ENCODE data around the gene LSAMP. TPM values are rescaled to one million over a fixed set of nuclear protein-coding genes. Genes with fewer than 3 reads are reported as not detected.

LSAMP gene
- total RNA-seq, 1 experiment from 2014 or later = 5.7 TPM

DNA sequence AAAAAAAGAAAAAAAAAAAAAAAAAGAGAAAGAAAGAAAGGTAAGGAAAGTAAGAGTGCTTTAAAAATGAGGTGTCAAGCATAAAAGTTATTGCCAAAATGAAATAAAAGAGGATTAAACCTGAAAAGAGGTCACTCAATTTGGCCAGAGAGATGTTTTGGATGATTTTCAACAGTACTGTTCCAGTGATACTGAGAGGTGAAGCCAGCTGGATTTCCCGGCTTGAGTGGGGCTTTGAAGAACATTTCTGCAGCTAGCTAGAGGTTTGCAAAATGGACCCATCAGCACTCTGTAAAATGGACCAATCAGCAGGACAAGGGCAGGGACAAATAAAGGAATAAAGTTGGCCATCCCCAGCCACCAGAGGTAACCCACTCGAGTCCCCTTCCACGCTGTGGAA is 128.5 kb downstream of the LSAMP start:
- no peak for ATAC-seq
- TF ChIP-seq ZNF425 (CRISPR knock-in tag; conservative IDR thresholded peaks at IDR 0.05) (no peak), NFE2L1 (CRISPR knock-in tag; IDR thresholded peaks at IDR 0.05) (no peak), FOXP4 (CRISPR knock-in tag; IDR thresholded peaks at IDR 0.05) (no peak), MAX (CRISPR knock-in tag; IDR thresholded peaks at IDR 0.05) (no peak), OVOL2 (CRISPR knock-in tag; IDR thresholded peaks at IDR 0.05; ENCODE audit: borderline replicate concordance) (no peak), ZNF219 (CRISPR knock-in tag; IDR thresholded peaks at IDR 0.05; ENCODE audit: borderline replicate concordance) (no peak), RORB (CRISPR knock-in tag; IDR thresholded peaks at IDR 0.05) (no peak), TEAD1 (CRISPR knock-in tag; IDR thresholded peaks at IDR 0.05) (no peak), RELA (CRISPR knock-in tag; IDR thresholded peaks at IDR 0.05; ENCODE audit: borderline replicate concordance) (no peak)
- TF ChIP-seq, protein P1, sequence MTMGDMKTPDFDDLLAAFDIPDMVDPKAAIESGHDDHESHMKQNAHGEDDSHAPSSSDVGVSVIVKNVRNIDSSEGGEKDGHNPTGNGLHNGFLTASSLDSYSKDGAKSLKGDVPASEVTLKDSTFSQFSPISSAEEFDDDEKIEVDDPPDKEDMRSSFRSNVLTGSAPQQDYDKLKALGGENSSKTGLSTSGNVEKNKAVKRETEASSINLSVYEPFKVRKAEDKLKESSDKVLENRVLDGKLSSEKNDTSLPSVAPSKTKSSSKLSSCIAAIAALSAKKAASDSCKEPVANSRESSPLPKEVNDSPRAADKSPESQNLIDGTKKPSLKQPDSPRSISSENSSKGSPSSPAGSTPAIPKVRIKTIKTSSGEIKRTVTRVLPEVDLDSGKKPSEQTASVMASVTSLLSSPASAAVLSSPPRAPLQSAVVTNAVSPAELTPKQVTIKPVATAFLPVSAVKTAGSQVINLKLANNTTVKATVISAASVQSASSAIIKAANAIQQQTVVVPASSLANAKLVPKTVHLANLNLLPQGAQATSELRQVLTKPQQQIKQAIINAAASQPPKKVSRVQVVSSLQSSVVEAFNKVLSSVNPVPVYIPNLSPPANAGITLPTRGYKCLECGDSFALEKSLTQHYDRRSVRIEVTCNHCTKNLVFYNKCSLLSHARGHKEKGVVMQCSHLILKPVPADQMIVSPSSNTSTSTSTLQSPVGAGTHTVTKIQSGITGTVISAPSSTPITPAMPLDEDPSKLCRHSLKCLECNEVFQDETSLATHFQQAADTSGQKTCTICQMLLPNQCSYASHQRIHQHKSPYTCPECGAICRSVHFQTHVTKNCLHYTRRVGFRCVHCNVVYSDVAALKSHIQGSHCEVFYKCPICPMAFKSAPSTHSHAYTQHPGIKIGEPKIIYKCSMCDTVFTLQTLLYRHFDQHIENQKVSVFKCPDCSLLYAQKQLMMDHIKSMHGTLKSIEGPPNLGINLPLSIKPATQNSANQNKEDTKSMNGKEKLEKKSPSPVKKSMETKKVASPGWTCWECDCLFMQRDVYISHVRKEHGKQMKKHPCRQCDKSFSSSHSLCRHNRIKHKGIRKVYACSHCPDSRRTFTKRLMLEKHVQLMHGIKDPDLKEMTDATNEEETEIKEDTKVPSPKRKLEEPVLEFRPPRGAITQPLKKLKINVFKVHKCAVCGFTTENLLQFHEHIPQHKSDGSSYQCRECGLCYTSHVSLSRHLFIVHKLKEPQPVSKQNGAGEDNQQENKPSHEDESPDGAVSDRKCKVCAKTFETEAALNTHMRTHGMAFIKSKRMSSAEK (CRISPR knock-in tag; IDR thresholded peaks at IDR 0.05; ENCODE audit: borderline replicate concordance) = no peak
- no peak for DNase-seq (ENCODE audit: low spot score)
- CTCF ChIA-PET = no interaction called here
- H3K4me3 Mint-ChIP-seq = no peak overlapping the region
- H3K27me3 Mint-ChIP-seq (ENCODE audit: low read depth) = no peaks in the 10 kb centered on the region
- POLR2A ChIA-PET = no interaction called here
- peaks cover 17% of the 10 kb centered on the region for H3K4me1 Mint-ChIP-seq
- H3K36me3 Mint-ChIP-seq = no peaks in the 10 kb centered on the region
- H3K27ac Mint-ChIP-seq = no peak overlapping the region
- H3K9me3 Mint-ChIP-seq = no peaks in the 10 kb centered on the region

GRCh38 chr3:116314476-116314875 is 130.8 kb downstream of the LSAMP start:
- ATAC-seq (no peak), DNase-seq (ENCODE audit: low spot score) (no peak)
- Mint-ChIP-seq H3K9me3 (no peaks in the 10 kb centered on the region), H3K27me3 (ENCODE audit: low read depth) (no peaks in the 10 kb centered on the region), H3K4me1 (peaks cover 17% of the 10 kb centered on the region), H3K4me3 (no peak overlapping the region), H3K36me3 (no peaks in the 10 kb centered on the region), H3K27ac (no peak overlapping the region)
- CTCF ChIA-PET = no interaction called here
- POLR2A ChIA-PET = no interaction called here
- no peak for TF ChIP-seq FOXP4 (CRISPR knock-in tag; IDR thresholded peaks at IDR 0.05)
- no peak for TF ChIP-seq HMGXB4 (CRISPR knock-in tag; IDR thresholded peaks at IDR 0.05)
- TF ChIP-seq MLX (CRISPR knock-in tag; IDR thresholded peaks at IDR 0.05) = no peak
- TF ChIP-seq NR2C2 (CRISPR knock-in tag; IDR thresholded peaks at IDR 0.05) = no peak
- no peak for TF ChIP-seq IRF1 (CRISPR knock-in tag; IDR thresholded peaks at IDR 0.05)
- TF ChIP-seq EMX1 (CRISPR knock-in tag; IDR thresholded peaks at IDR 0.05) = no peak
- no peak for TF ChIP-seq ZNF671 (CRISPR knock-in tag; IDR thresholded peaks at IDR 0.05)
- no peak for TF ChIP-seq ESRRA (CRISPR knock-in tag; IDR thresholded peaks at IDR 0.05; ENCODE audit: borderline replicate concordance)
- TF ChIP-seq GABPB1 (CRISPR knock-in tag; IDR thresholded peaks at IDR 0.05) = no peak
- no peak for TF ChIP-seq NFATC4 (CRISPR knock-in tag; IDR thresholded peaks at IDR 0.05)
- no peak for TF ChIP-seq MYBL2 (CRISPR knock-in tag; IDR thresholded peaks at IDR 0.05)
- TF ChIP-seq ZNF219 (CRISPR knock-in tag; IDR thresholded peaks at IDR 0.05; ENCODE audit: borderline replicate concordance) = no peak
